HEK293T (cell line): Measurements from ENCODE around the gene MFSD12.

Experiments used
- BHLHE40 ChIP-seq: fragments of 450-650 bp; IDR thresholded peaks from 2 replicates; pipeline ENCODE4 v1.6.1; 2016; ENCODE audit warnings: mild to moderate bottlenecking, moderate library complexity, borderline replicate concordance
- CTBP1 ChIP-seq: fragments of 450-650 bp; IDR thresholded peaks from 2 replicates; pipeline ENCODE4 v1.6.1; 2016; ENCODE audit warnings: borderline replicate concordance
- FOXA1 ChIP-seq: fragments of 450-650 bp; IDR thresholded peaks from 2 replicates; pipeline ENCODE4 v1.6.1; 2016; ENCODE audit warnings: mild to moderate bottlenecking
- FOXK2 ChIP-seq: fragments of 450-650 bp; IDR thresholded peaks from 2 replicates; pipeline ENCODE4 v1.6.1; 2016; ENCODE audit warnings: mild to moderate bottlenecking
- FOXM1 ChIP-seq: fragments of 450-650 bp; IDR thresholded peaks from 2 replicates; pipeline ENCODE4 v1.6.1; 2017; ENCODE audit warnings: mild to moderate bottlenecking, borderline replicate concordance
- HDGF ChIP-seq: fragments of 450-650 bp; IDR thresholded peaks from 2 replicates; pipeline ENCODE4 v1.6.1; 2017; ENCODE audit warnings: antibody characterized with exemption, borderline replicate concordance
- L3MBTL2 ChIP-seq: fragments of 450-650 bp; conservative IDR thresholded peaks from 2 replicates; pipeline ENCODE4 v1.6.1; 2016; ENCODE audit warnings: mild to moderate bottlenecking
- PKNOX1 ChIP-seq: fragments of 450-650 bp; IDR thresholded peaks from 2 replicates; pipeline ENCODE4 v1.6.1; 2016
- SP1 ChIP-seq: fragments of 450-650 bp; IDR thresholded peaks from 2 replicates; pipeline ENCODE4 v1.6.1; 2017
- TARDBP ChIP-seq: fragments of 450-650 bp; IDR thresholded peaks from 2 replicates; pipeline ENCODE4 v1.6.1; 2016
- ZNF384 ChIP-seq: fragments of 450-650 bp; IDR thresholded peaks from 2 replicates; pipeline ENCODE4 v1.6.1; 2016

GRCh38 chr19:3556423-3556977 is 886 bp downstream of the MFSD12 start:
- no peak for TF ChIP-seq BHLHE40
- no peak for TF ChIP-seq SP1
- no peak for TF ChIP-seq ZNF384
- no peak for TF ChIP-seq HDGF
- TF ChIP-seq FOXA1 = no peak
- TF ChIP-seq FOXK2 = no peak
- no peak for TF ChIP-seq TARDBP
- TF ChIP-seq FOXM1 = no peak
- no peak for TF ChIP-seq PKNOX1
- TF ChIP-seq L3MBTL2 = no peak
- no peak for TF ChIP-seq CTBP1
